Suprapubic skin (tissue), 4 donors: ENCODE results near the gene FEV.
"Not testable (repeated sequence)": the region's sequence is repeated elsewhere in the genome, so short reads cannot be mapped to it uniquely, and the experiment has no call there.

ENCODE experiments used
- POLR2A ChIP-seq, 2 donors: fragments of 450-650 bp; IDR thresholded peaks; one replicate each; pipeline ENCODE4 v1.6.1; 2017; ENCODE audit warnings: antibody characterized with exemption in 2 of 2, mild to moderate bottlenecking in 2 of 2, moderate library complexity in 2 of 2
- POLR2AphosphoS5 ChIP-seq, 3 donors: sonication (generic); formaldehyde crosslinking; IDR thresholded peaks; one replicate each; pipeline ENCODE4 v1.6.1; 2017; ENCODE audit warnings: antibody characterized with exemption in 3 of 3
- TF ChIP-seq, protein P1 (sequence below), 2 donors: fragments of 200-600 bp in 1 of 2; fragments of 450-650 bp in 1 of 2; sonication (generic) in 1 of 2; IDR thresholded peaks; one replicate each; pipeline ENCODE4 v1.5.1; 2016 to 2019; ENCODE audit warnings: antibody characterized with exemption in 2 of 2, mild to moderate bottlenecking in 1 of 2, moderate library complexity in 1 of 2

DNA sequence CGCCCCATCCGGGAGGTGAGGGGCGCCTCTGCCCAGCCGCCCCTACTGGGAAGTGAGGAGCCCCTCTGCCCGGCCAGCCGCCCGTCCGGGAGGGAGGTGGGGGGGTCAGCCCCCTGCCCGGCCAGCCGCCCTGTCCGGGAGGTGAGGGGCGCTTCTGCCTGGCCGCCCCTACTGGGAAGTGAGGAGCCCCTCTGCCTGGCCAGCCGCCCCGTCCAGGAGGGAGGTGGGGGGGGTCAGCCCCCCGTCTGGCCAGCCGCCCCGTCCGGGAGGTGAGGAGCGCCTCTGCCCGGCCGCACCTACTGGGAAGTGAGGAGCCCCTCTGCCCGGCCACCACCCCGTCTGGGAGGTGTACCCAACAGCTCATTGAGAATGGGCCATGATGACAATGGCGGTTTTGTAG is 53.2 kb downstream of the FEV start:
- TF ChIP-seq, protein P1, sequence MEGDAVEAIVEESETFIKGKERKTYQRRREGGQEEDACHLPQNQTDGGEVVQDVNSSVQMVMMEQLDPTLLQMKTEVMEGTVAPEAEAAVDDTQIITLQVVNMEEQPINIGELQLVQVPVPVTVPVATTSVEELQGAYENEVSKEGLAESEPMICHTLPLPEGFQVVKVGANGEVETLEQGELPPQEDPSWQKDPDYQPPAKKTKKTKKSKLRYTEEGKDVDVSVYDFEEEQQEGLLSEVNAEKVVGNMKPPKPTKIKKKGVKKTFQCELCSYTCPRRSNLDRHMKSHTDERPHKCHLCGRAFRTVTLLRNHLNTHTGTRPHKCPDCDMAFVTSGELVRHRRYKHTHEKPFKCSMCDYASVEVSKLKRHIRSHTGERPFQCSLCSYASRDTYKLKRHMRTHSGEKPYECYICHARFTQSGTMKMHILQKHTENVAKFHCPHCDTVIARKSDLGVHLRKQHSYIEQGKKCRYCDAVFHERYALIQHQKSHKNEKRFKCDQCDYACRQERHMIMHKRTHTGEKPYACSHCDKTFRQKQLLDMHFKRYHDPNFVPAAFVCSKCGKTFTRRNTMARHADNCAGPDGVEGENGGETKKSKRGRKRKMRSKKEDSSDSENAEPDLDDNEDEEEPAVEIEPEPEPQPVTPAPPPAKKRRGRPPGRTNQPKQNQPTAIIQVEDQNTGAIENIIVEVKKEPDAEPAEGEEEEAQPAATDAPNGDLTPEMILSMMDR (IDR thresholded peaks at IDR 0.05): not testable (repeated sequence)
- TF ChIP-seq POLR2A, POLR2AphosphoS5 (IDR thresholded peaks at IDR 0.05): not testable (repeated sequence)
